Neural progenitor cell (in vitro differentiated cells): ENCODE results near the gene PRDM12. TPM values are rescaled to one million over a fixed set of nuclear protein-coding genes. Genes with fewer than 3 reads are reported as not detected.

Experiments used
- DNase-seq: peaks from one replicate; pipeline ENCODE4 v3.0.0-alpha.2; 2016; ENCODE audit warnings: low spot score
- H2AFZ ChIP-seq: fragments of 200-600 bp; sonication (generic); replicated peaks from 2 replicates; pipeline ENCODE4 v1.6.1; 2016; ENCODE audit warnings: antibody characterized with exemption
- H3F3A ChIP-seq: fragments of 200-600 bp; sonication (generic); 2 replicates; pipeline ENCODE4 v1.6.1; 2016; ENCODE audit warnings: antibody characterized with exemption, low read depth
- H3K27ac ChIP-seq: fragments of 200-600 bp; sonication (generic); 2 replicates; pipeline ENCODE4 v1.5.1; 2016; ENCODE audit warnings: mild to moderate bottlenecking
- H3K27me3 ChIP-seq: fragments of 200-600 bp; sonication (generic); 2 replicates; pipeline ENCODE4 v1.6.1; 2016; ENCODE audit warnings: mild to moderate bottlenecking, moderate library complexity
- H3K36me3 ChIP-seq: fragments of 200-600 bp; sonication (generic); 2 replicates; pipeline ENCODE4 v1.5.1; 2016
- H3K4me1 ChIP-seq: fragments of 200-600 bp; sonication (generic); 2 replicates; pipeline ENCODE4 v1.6.1; 2016; ENCODE audit warnings: mixed run types
- H3K4me2 ChIP-seq: fragments of 200-600 bp; sonication (generic); 2 replicates; pipeline ENCODE4 v1.6.1; 2016
- H3K4me3 ChIP-seq: fragments of 200-600 bp; sonication (generic); 2 replicates; pipeline ENCODE4 v1.5.1; 2016
- H3K79me2 ChIP-seq: fragments of 200-600 bp; sonication (generic); 2 replicates; pipeline ENCODE4 v1.6.1; 2016; ENCODE audit warnings: low read depth
- H3K9ac ChIP-seq: fragments of 200-600 bp; sonication (generic); 2 replicates; pipeline ENCODE4 v1.6.1; 2016
- H3K9me3 ChIP-seq: fragments of 200-600 bp; sonication (generic); 2 replicates; pipeline ENCODE4 v1.5.1; 2016; ENCODE audit warnings: low read depth
- H4K20me1 ChIP-seq: fragments of 200-600 bp; sonication (generic); 2 replicates; pipeline ENCODE4 v1.6.1; 2016; ENCODE audit warnings: low read depth
- H3K27ac Mint-ChIP-seq: 3 replicates; pipeline ENCODE4 v1.8.0; 2021; ENCODE audit warnings: mixed read lengths
- H3K27me3 Mint-ChIP-seq: 2 replicates; pipeline ENCODE4 v1.8.0; 2022; ENCODE audit warnings: low read depth, mild to moderate bottlenecking, inconsistent platforms, moderate library complexity, mixed read lengths; ENCODE audit not compliant: insufficient read depth
- H3K36me3 Mint-ChIP-seq: 3 replicates; pipeline ENCODE4 v1.8.0; 2021; ENCODE audit warnings: mixed read lengths
- H3K4me1 Mint-ChIP-seq: 3 replicates; pipeline ENCODE4 v1.8.0; 2021; ENCODE audit warnings: mixed read lengths
- H3K4me3 Mint-ChIP-seq: 3 replicates; pipeline ENCODE4 v1.8.0; 2021; ENCODE audit warnings: mild to moderate bottlenecking, moderate library complexity, mixed read lengths
- H3K9me3 Mint-ChIP-seq: 3 replicates; pipeline ENCODE4 v1.8.0; 2020; ENCODE audit warnings: mixed read lengths
- EZH2 ChIP-seq: fragments of 200-600 bp; sonication (generic); IDR thresholded peaks from 2 replicates; pipeline ENCODE4 v1.6.1; 2017; ENCODE audit warnings: antibody characterized with exemption, mild to moderate bottlenecking, moderate library complexity
- EZH2phosphoT487 ChIP-seq: fragments of 200-600 bp; sonication (generic); IDR thresholded peaks from 2 replicates; pipeline ENCODE4 v1.6.1; 2017; ENCODE audit warnings: antibody characterized with exemption
- total RNA-seq: library from RNA; depleted of rRNA; stranded (reverse); fragments of >200 nt; gene quantifications from 2 replicates; pipeline ENCODE4 v1.2.3, GENCODE V29; 2015; ENCODE audit warnings: low replicate concordance
- TF ChIP-seq, protein P1 (sequence below): fragments of 200-600 bp; sonication (generic); IDR thresholded peaks from 2 replicates; pipeline ENCODE4 v1.5.1; 2017; ENCODE audit warnings: antibody characterized with exemption, mild to moderate bottlenecking

Gene PRDM12
- total RNA-seq, 1 donor from 2014 or later: not detected

DNA sequence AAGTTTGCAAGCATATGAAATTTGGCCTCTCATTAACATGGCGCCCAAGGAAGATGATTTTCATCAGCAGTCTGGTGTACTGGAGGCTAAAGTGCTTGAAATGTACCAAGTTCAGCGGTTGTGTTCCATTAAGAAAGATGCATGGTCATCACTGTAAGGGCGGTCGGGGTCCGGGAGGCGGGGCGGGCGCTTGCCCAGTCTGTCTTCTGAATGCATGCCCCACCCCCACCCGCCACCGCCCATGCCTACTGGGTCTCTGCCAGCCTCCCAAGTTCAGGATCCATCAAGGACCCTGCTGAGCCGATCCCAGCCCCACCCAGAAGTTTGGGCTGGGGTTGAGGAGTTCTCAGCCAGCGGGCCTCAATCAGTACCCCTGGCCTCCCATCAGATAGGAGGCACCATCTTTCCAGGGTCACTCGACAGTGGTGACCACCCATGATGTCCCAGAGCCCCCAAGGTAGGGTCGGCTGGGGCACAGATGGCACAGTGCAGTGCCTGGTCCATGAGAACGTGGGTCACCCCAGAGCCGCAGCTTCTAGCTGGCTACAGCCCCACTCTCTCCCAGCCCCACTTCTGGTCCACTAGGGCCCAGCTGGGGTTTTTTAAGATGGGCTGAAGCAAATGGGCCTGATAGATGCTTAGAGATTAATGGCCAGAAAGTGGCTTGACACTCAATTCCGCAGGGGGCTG, 24.4 kb upstream of the PRDM12 start:
- Histone ChIP-seq H2AFZ (no peak overlapping the region), H3K4me3 (no peak overlapping the region), H3K4me2 (no peak overlapping the region), H4K20me1 (peaks cover 18% of the 10 kb centered on the region), H3K27ac (no peak overlapping the region), H3K79me2 (no peaks in the 10 kb centered on the region), H3K4me1 (peaks cover 11% of the 10 kb centered on the region), H3K9ac (no peak overlapping the region), H3K9me3 (no peaks in the 10 kb centered on the region), H3F3A (peaks cover 25% of the 10 kb centered on the region), H3K27me3 (no peaks in the 10 kb centered on the region), H3K36me3 (no peaks in the 10 kb centered on the region)
- Mint-ChIP-seq H3K4me3 (no peak overlapping the region), H3K36me3 (peaks cover 9% of the 10 kb centered on the region), H3K27ac (no peak overlapping the region), H3K27me3 (peaks cover 3% of the 10 kb centered on the region), H3K4me1 (peaks cover 10% of the 10 kb centered on the region), H3K9me3 (no peaks in the 10 kb centered on the region)
- TF ChIP-seq, protein P1, sequence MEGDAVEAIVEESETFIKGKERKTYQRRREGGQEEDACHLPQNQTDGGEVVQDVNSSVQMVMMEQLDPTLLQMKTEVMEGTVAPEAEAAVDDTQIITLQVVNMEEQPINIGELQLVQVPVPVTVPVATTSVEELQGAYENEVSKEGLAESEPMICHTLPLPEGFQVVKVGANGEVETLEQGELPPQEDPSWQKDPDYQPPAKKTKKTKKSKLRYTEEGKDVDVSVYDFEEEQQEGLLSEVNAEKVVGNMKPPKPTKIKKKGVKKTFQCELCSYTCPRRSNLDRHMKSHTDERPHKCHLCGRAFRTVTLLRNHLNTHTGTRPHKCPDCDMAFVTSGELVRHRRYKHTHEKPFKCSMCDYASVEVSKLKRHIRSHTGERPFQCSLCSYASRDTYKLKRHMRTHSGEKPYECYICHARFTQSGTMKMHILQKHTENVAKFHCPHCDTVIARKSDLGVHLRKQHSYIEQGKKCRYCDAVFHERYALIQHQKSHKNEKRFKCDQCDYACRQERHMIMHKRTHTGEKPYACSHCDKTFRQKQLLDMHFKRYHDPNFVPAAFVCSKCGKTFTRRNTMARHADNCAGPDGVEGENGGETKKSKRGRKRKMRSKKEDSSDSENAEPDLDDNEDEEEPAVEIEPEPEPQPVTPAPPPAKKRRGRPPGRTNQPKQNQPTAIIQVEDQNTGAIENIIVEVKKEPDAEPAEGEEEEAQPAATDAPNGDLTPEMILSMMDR: no peak
- TF ChIP-seq EZH2phosphoT487 (no peak), EZH2 (no peak)
- no peak for DNase-seq

DNA sequence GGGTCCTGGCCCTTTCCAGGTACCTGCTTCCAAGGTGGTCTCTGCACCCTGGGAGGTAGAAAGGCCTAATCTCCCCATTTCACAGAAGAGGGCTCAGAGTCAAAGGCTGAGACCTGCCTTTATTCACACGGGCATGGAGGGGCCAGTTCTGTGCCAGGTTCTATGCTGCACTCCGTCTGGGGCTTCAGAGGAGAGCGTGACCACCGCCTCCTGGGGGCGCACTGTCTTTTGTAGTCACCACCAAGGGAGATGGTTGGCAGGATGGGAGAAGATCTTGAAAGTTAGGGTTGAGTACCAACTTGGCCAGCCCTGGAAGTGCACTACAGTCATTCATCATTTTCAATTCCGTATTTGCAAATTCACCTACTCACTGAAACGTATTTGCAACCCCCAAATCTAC, 23.7 kb upstream of the PRDM12 start:
- Mint-ChIP-seq H3K27me3 (peaks cover 3% of the 10 kb centered on the region), H3K4me1 (peaks cover 10% of the 10 kb centered on the region), H3K4me3 (no peak overlapping the region), H3K27ac (no peak overlapping the region), H3K9me3 (no peaks in the 10 kb centered on the region), H3K36me3 (peaks cover 6% of the 10 kb centered on the region)
- Histone ChIP-seq H2AFZ (no peak overlapping the region), H3K4me3 (no peak overlapping the region), H3K27me3 (no peaks in the 10 kb centered on the region), H3F3A (peaks cover 25% of the 10 kb centered on the region), H3K27ac (no peak overlapping the region), H4K20me1 (peaks cover 18% of the 10 kb centered on the region), H3K4me1 (peaks cover 11% of the 10 kb centered on the region), H3K36me3 (no peaks in the 10 kb centered on the region), H3K79me2 (no peaks in the 10 kb centered on the region), H3K9me3 (no peaks in the 10 kb centered on the region), H3K9ac (no peak overlapping the region), H3K4me2 (no peak overlapping the region)
- TF ChIP-seq EZH2phosphoT487: no peak
- TF ChIP-seq, protein P1: peak; percentile 32
- no peak for TF ChIP-seq EZH2
- DNase-seq: no peak

DNA sequence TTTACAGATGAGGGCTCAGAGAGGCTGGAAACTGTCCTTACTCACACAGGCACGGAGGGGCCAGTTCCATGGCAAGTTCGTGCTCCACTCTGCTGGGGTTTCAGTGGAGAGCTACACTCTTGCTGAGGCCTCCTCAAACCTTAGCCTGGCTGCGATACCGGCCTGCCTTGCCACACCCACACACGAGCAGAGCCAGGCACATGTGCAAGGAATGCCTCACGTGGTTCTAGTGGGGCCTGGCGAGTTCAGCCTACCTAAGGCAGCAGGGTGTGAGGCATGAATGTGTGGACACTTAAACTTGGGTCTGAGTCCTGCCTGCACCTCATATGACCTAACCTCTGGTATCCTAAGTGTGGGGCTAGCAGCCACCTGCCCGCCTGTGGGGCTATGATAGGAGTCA, 21.5 kb upstream of the PRDM12 start:
- Histone ChIP-seq H4K20me1 (peaks cover 16% of the 10 kb centered on the region), H3K79me2 (no peaks in the 10 kb centered on the region), H3K27ac (no peak overlapping the region), H3K36me3 (no peaks in the 10 kb centered on the region), H3F3A (peaks cover 18% of the 10 kb centered on the region), H3K4me3 (no peak overlapping the region), H3K4me2 (no peak overlapping the region), H3K9ac (no peak overlapping the region), H3K9me3 (peaks cover 3% of the 10 kb centered on the region), H3K4me1 (peaks cover 11% of the 10 kb centered on the region), H3K27me3 (no peaks in the 10 kb centered on the region), H2AFZ (no peak overlapping the region)
- Mint-ChIP-seq H3K9me3 (peaks cover 3% of the 10 kb centered on the region), H3K27ac (no peak overlapping the region), H3K4me1 (peaks cover 10% of the 10 kb centered on the region), H3K27me3 (peaks cover 3% of the 10 kb centered on the region), H3K4me3 (no peak overlapping the region), H3K36me3 (peaks cover 3% of the 10 kb centered on the region)
- TF ChIP-seq EZH2 (no peak), EZH2phosphoT487 (no peak)
- TF ChIP-seq, protein P1: no peak
- no peak for DNase-seq
